Ascending aorta (tissue), 2 donors: ENCODE results near the gene USP17L18. TPM values are rescaled to one million over a fixed set of nuclear protein-coding genes. Genes with fewer than 3 reads are reported as not detected.
"Not testable (repeated sequence)": the region's sequence is repeated elsewhere in the genome, so short reads cannot be mapped to it uniquely, and the experiment has no call there.

ENCODE experiments used
- DNase-seq, 2 donors: peaks; one replicate each; pipeline ENCODE4 v3.0.0-alpha.2; 2019; ENCODE audit warnings: low spot score in 2 of 2
- H3K27ac ChIP-seq, 2 donors: fragments of 200-600 bp; sonication (generic); one replicate each; pipeline ENCODE4 v1.5.1; 2016 to 2017; ENCODE audit warnings: mild to moderate bottlenecking in 1 of 2
- H3K27me3 ChIP-seq: fragments of 200-600 bp; sonication (generic); one replicate; pipeline ENCODE4 v1.5.1; 2017
- H3K36me3 ChIP-seq, 2 donors: fragments of 200-600 bp; sonication (generic); one replicate each; pipeline ENCODE4 v1.5.1; 2016
- H3K4me1 ChIP-seq, 2 donors: fragments of 200-600 bp; sonication (generic); one replicate each; pipeline ENCODE4 v1.5.1; 2016 to 2017; ENCODE audit warnings: mild to moderate bottlenecking in 1 of 2
- H3K4me3 ChIP-seq, 2 donors: fragments of 200-600 bp; sonication (generic); one replicate each; pipeline ENCODE4 v1.5.1; 2016 to 2017; ENCODE audit warnings: mild to moderate bottlenecking in 1 of 2
- H3K9me3 ChIP-seq, 2 donors: fragments of 200-600 bp; sonication (generic); one replicate each; pipeline ENCODE4 v1.5.1; 2016
- intact Hi-C: fragments of 100-400 bp; cut with DNase I; formaldehyde crosslinking; loops from one replicate; pipeline ENCODE4 v1.15.1; 2023
- total RNA-seq: library from RNA; depleted of rRNA; stranded (reverse); fragments of >200 nt; gene quantifications from one replicate; pipeline ENCODE4 v1.1.0, GENCODE V29; 2016

USP17L18 gene
- total RNA-seq: not detected

DNA sequence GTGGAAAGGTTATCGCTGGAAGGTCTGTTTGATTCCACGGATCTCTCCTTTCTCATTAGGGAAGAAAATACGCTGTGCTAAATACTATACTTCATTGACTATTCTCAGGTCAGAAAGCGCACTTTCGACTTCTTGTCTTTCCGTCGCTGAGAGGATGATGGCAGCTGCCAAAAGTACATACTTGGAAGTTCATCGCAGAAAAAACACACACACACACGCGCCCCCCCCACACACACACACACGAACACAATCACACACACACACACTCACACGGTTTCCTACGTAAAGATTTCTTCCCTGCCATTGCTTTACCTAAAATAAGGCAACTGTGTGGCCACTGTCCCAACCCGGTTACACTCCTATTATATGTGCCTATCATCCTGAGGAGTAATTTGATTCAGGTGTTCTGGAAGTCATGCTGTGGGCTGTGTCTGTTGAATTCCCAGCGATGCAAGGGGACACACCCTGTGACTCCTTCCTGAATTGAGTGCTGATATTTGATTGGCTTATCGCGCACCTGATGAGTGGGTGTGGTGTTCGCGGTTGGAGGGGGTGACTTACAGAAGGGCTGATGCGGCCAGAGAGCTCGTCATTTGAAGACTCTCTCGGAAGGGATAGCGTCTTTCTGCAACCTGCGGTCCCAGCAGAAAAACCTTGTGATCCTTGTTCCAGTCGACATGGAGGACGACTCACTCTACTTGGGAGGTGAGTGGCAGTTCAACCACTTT is at the start of gene USP17L18:
TSS of gene USP17L18 (plus strand) at position 678 of the 728 bp plus-strand sequence. CDS start at position 678, 0 bp downstream.
- H3K4me3 ChIP-seq, intact Hi-C loops, H3K27ac ChIP-seq, H3K36me3 ChIP-seq, H3K9me3 ChIP-seq, H3K27me3 ChIP-seq, H3K4me1 ChIP-seq: not testable (repeated sequence)
- peak; percentile 4 to 60 for DNase-seq

DNA sequence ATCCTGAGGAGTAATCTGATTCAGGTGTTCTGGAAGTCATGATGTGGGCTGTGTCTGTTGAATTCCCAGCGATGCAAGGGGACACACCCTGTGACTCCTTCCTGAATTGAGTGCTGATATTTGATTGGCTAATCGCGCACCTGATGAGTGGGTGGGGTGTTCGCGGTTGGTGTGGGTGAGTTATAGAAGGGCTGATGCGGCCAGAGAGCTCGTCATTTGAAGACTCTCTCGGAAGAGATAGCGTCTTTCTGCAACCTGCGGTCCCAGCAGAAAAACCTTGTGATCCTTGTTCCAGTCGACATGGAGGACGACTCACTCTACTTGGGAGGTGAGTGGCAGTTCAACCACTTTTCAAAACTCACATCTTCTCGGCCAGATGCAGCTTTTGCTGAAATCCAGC is 38.1 kb upstream of the USP17L18 start, which contains the start of gene USP17L10:
TSS of gene USP17L10 (plus strand) at position 301 of the 400 bp plus-strand sequence. CDS start at position 301, 0 bp downstream.
- H3K27ac ChIP-seq, DNase-seq, H3K4me3 ChIP-seq, H3K4me1 ChIP-seq, H3K36me3 ChIP-seq, H3K27me3 ChIP-seq, H3K9me3 ChIP-seq, intact Hi-C loops: not testable (repeated sequence)

- intact Hi-C loops, H3K9me3 ChIP-seq, H3K4me3 ChIP-seq, H3K27ac ChIP-seq, H3K36me3 ChIP-seq, H3K27me3 ChIP-seq, H3K4me1 ChIP-seq: not testable (repeated sequence)
- DNase-seq: peak; percentile 3 to 21
These were observed 33.7 kb upstream of the USP17L18 start for GRCh38 chr4:9214701-9215100.

GRCh38 chr4:9215105-9215504 is 33.3 kb upstream of the USP17L18 start, which contains the start of gene USP17L11:
Gene USP17L11, plus strand, starts transcription at chr4:9215405. Its CDS starts 0 bp downstream, at chr4:9215405.
- H3K4me1 ChIP-seq, H3K27me3 ChIP-seq, H3K36me3 ChIP-seq, DNase-seq, H3K9me3 ChIP-seq, H3K4me3 ChIP-seq, H3K27ac ChIP-seq, intact Hi-C loops: not testable (repeated sequence)

- intact Hi-C loops, H3K27me3 ChIP-seq, H3K9me3 ChIP-seq, H3K4me1 ChIP-seq, H3K36me3 ChIP-seq, H3K4me3 ChIP-seq, H3K27ac ChIP-seq, DNase-seq: not testable (repeated sequence)
These were observed 28.6 kb upstream of the USP17L18 start, which contains the start of gene USP17L12 for GRCh38 chr4:9219852-9220251. Gene USP17L12, plus strand, starts transcription at chr4:9220152. Its CDS starts 0 bp downstream, at chr4:9220152.

- H3K27me3 ChIP-seq, H3K27ac ChIP-seq, DNase-seq, intact Hi-C loops, H3K4me1 ChIP-seq, H3K4me3 ChIP-seq, H3K9me3 ChIP-seq, H3K36me3 ChIP-seq: not testable (repeated sequence)
These were observed 23.8 kb upstream of the USP17L18 start, which contains the start of gene USP17L13 for GRCh38 chr4:9224596-9224995. Gene USP17L13, plus strand, starts transcription at chr4:9224896. Its CDS starts 0 bp downstream, at chr4:9224896.

- H3K27ac ChIP-seq, H3K4me3 ChIP-seq, intact Hi-C loops, H3K4me1 ChIP-seq, H3K9me3 ChIP-seq, H3K27me3 ChIP-seq, H3K36me3 ChIP-seq: not testable (repeated sequence)
- DNase-seq: peak in 1 of 2 donors; percentile 39
These were observed 18.2 kb upstream of the USP17L18 start for GRCh38 chr4:9230249-9230648.

- H3K4me1 ChIP-seq, H3K36me3 ChIP-seq, H3K9me3 ChIP-seq, H3K27me3 ChIP-seq, H3K4me3 ChIP-seq, H3K27ac ChIP-seq, intact Hi-C loops, DNase-seq: not testable (repeated sequence)
These were observed 14.3 kb upstream of the USP17L18 start, which contains the start of gene USP17L15 for GRCh38 chr4:9234085-9234484. Gene USP17L15, plus strand, starts transcription at chr4:9234385. Its CDS starts 0 bp downstream, at chr4:9234385.

DNA sequence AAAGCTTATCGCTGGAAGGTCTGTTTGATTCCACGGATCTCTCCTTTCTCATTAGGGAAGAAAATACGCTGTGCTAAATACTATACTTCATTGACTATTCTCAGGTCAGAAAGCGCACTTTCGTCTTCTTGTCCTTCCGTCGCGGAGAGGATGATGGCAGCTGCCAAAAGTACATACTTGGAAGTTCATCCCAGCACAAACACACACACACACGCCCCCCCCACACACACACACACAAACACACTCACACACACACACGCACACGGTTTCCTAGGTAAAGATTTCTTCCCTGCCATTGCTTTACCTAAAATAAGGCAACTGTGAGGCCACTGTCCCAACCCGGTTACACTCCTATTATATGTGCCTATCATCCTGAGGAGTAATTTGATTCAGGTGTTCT is 10.0 kb upstream of the USP17L18 start:
- peak in 1 of 2 donors; percentile 38 for DNase-seq
- H3K27me3 ChIP-seq, intact Hi-C loops, H3K27ac ChIP-seq, H3K4me3 ChIP-seq, H3K36me3 ChIP-seq, H3K4me1 ChIP-seq, H3K9me3 ChIP-seq: not testable (repeated sequence)

GRCh38 chr4:9243579-9243978 is 4.9 kb upstream of the USP17L18 start, which contains the start of gene USP17L17:
Gene USP17L17, plus strand, starts transcription at chr4:9243879. Its CDS starts 0 bp downstream, at chr4:9243879.
- H3K27ac ChIP-seq, H3K36me3 ChIP-seq, intact Hi-C loops, H3K4me3 ChIP-seq, H3K9me3 ChIP-seq, H3K4me1 ChIP-seq, DNase-seq, H3K27me3 ChIP-seq: not testable (repeated sequence)

GRCh38 chr4:9253078-9253477 is 4.6 kb downstream of the USP17L18 start, which contains the start of gene USP17L19:
Gene USP17L19, plus strand, starts transcription at chr4:9253378. Its CDS starts 0 bp downstream, at chr4:9253378.
- H3K4me1 ChIP-seq, H3K4me3 ChIP-seq, H3K27ac ChIP-seq, H3K9me3 ChIP-seq, H3K36me3 ChIP-seq, DNase-seq, H3K27me3 ChIP-seq, intact Hi-C loops: not testable (repeated sequence)

- DNase-seq, H3K4me1 ChIP-seq, intact Hi-C loops, H3K27ac ChIP-seq, H3K27me3 ChIP-seq, H3K9me3 ChIP-seq, H3K4me3 ChIP-seq, H3K36me3 ChIP-seq: not testable (repeated sequence)
These were observed 9.4 kb downstream of the USP17L18 start, which contains the start of gene USP17L20 for GRCh38 chr4:9257824-9258223. Gene USP17L20, plus strand, starts transcription at chr4:9258124. Its CDS starts 0 bp downstream, at chr4:9258124.

DNA sequence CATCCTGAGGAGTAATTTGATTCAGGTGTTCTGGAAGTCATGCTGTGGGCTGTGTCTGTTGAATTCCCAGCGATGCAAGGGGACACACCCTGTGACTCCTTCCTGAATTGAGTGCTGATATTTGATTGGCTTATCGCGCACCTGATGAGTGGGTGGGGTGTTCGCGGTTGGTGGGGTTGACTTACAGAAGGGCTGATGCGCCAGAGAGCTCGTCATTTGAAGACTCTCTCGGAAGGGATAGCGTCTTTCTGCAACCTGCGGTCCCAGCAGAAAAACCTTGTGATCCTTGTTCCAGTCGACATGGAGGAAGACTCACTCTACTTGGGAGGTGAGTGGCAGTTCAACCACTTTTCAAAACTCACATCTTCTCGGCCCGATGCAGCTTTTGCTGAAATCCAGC is 14.1 kb downstream of the USP17L18 start, which contains the start of gene USP17L21:
TSS of gene USP17L21 (plus strand) at position 301 of the 400 bp plus-strand sequence. CDS start at position 301, 0 bp downstream.
- H3K9me3 ChIP-seq, H3K4me1 ChIP-seq, intact Hi-C loops, H3K27me3 ChIP-seq, DNase-seq, H3K36me3 ChIP-seq, H3K4me3 ChIP-seq, H3K27ac ChIP-seq: not testable (repeated sequence)

- intact Hi-C loops, DNase-seq, H3K27ac ChIP-seq, H3K27me3 ChIP-seq, H3K4me1 ChIP-seq, H3K4me3 ChIP-seq, H3K36me3 ChIP-seq, H3K9me3 ChIP-seq: not testable (repeated sequence)
These were observed 18.9 kb downstream of the USP17L18 start, which contains the start of gene USP17L22 for GRCh38 chr4:9267319-9267718. Gene USP17L22, plus strand, starts transcription at chr4:9267619. Its CDS starts 0 bp downstream, at chr4:9267619.
